T follicular helper cell (primary cell): ENCODE measurements around the gene C20orf144.

Experiments
- DNase-seq: peaks from one replicate; pipeline ENCODE4 v3.0.0-alpha.2; 2020; ENCODE audit warnings: low read depth

The C20orf144 gene

GRCh38 chr20:33676652-33677645, 14.8 kb downstream of the C20orf144 start:
- DNase-seq = no peak

DNA sequence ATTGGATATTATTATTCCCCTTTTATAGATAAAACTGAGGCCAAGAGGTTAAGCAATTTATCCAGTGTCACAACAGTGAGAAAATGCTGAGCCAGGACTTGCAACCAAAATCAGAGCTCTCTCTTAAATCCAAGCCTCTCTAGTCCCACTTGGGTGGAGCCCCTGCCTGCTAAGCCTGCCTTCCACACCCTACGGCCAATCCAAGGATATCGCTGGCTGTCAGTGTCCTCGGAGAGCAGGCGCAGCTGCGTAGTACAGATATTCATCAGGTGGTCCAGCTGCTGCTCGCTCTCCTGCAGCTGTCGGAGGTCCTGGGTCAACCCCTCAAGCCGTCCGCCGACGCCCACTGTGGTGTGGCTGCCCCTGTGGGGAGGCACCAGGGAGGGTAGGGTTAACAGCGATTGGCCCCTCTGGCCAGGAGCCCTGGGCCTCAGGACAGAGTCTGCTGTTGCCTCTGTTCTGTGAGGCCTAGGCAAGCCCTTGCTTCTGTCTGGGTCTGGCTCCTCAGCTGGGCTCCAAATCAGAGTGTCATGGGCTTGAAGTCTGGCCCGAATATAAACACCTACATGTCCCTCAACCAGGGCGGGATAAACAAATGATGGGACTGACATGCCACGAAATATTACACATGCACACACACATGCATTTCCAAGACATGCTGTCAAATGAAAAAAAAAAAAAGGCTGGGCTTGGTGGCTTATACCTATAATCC, 16.0 kb downstream of the C20orf144 start:
- no peak for DNase-seq

- DNase-seq = no peak
These were observed 17.8 kb downstream of the C20orf144 start for GRCh38 chr20:33679758-33680485.

DNA sequence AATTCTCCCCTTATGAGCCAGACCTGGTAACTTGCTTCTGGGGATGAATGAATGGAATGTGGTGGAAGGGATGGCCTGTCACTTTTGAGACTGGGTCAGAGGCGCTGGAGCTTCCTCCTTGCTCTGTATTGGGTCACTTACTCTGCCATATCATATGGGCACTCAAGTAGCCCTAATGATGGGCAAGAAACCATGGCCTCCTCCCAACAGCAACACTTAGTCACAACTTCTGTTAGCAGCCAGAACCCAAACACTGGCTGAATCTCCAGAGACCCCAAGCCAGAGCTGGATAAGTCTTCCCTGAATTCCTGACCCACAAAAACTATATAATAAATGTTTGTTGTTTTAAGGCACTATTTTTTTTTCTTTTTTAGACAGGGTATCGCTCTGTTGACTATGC, 18.6 kb downstream of the C20orf144 start:
- DNase-seq = no peak

- DNase-seq = no peak
These were observed 19.2 kb downstream of the C20orf144 start for GRCh38 chr20:33681288-33681687.

DNA sequence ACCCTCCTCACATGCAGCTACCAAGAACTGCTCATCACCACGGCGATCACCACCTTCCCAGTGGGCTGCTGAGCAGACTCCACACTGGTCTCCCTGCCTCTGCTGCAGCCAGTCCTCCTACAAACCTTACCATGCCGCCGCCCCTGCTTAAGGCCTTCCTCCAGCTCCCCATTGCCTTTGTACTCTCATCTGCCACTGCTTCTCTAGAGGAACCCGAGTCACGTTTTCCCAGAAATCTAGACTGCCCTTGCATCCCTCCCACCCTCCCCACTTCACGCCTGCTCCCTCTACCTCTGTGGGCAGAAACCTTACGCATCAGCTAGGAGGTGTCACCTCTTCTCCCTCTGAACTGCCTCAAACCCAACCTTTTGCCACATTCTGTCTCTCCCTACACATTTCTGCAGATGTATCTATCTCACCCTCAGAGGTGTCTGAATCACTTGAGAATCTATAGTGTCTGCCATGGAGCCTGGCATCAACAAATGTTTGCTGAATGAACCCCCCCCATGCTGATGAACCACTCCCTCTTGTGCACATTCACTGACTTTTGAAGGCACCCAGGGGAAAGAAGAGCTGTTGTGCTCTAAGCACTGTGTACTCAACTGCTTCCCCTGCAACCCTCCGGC, 19.7 kb downstream of the C20orf144 start:
- no peak for DNase-seq

DNA sequence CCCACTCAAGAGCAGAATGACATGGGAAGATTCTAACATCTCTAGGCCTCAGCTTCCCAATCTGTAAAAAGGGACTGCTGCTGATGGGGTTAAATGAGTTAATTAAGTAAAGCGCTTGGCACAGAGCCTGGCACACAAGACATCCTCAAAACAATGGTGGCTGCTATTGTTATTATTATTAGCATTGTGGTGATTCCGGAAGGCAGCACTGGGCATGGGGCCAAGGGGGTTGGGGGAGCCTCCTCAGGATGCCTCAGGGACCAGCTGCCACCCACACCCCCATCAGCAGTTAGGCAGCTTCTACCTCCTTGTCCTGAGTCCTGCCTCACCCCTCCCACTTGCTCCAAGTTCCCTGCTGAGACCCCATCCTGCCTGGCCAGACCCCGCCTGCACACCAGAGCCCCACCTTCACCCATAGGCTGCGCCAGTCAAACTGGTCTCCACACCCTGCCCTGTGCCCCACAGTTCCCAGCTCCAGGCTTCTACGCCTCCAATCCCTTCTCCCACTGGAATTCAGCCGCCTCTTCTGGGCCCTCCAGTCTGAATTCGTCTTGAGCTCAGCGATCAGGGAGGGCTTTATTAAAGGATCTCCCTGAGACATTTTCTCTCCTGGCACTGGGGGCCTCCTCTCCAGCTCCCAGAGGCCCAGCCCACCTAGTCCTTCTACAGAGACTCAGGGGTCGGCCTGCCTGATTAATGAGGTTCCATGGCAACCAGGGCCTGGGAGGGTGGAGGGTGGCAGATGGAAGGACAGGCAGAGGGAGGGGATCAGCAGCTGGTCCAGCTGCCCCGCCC, 22.6 kb downstream of the C20orf144 start:
- no peak for DNase-seq

DNA sequence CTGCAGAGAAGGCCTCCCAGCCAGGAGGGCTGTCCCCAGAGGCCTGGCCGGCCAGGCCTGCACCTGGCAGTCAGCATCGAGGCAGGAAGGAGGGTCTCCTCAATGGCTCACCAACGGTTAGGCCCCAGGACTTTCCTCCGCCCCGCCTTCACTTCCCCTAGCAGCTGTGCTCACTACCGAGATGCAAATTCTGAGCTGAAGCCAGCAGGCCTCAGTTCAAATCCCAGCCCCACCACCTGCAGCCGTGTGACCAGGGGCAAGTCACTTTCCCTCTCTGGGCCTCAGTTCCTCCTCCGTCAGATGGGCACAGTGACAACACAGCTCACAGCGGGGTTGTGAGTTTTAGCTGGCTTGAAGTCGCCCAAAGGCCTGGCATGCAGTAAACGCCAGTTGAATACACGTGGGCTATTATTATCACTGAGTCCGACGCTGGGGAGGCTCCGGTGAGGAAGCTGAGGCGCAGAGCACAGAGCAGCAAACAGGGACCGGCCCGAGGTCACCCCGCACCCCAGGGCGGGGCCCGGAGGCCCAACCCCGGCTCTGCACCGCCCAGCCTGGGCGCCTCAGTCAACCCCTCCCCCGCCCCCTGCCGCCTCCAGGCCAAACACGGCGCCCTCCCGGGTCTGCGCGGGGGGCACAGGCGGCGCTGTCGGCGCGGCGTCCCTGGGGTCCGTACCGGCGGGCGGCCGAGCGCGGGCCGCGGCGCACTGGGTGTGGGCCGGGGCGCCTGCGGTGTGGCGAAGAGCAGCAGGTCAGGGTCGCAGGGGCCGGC, 23.4 kb downstream of the C20orf144 start:
- no peak for DNase-seq

- peak; percentile 89 for DNase-seq
These were observed 24.2 kb downstream of the C20orf144 start, which contains the start of gene E2F1 for GRCh38 chr20:33686100-33686983. Gene E2F1, minus strand, starts transcription at chr20:33686385. Its CDS starts 121 bp downstream, at chr20:33686264.

DNA sequence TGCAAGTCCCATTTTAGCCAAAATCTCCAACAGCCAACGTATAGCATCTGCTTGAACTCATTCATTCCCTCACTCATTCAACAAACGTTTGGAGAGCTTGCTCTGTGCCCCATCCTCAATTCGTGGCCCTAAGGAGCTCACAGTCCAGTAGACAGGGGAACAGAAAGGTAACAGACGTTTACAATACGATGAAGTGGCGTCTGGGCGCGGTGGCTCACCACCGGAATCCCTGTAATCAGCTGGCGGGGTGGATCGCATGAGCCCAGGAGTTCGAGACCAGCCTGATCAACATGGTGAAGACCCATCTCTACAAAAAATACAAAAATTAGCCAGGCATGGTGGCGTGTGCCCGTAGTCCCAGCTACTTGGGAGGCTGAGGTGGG, 24.8 kb downstream of the C20orf144 start:
- no peak for DNase-seq

- no peak for DNase-seq
These were observed 25.3 kb downstream of the C20orf144 start for GRCh38 chr20:33687370-33687915.

DNA sequence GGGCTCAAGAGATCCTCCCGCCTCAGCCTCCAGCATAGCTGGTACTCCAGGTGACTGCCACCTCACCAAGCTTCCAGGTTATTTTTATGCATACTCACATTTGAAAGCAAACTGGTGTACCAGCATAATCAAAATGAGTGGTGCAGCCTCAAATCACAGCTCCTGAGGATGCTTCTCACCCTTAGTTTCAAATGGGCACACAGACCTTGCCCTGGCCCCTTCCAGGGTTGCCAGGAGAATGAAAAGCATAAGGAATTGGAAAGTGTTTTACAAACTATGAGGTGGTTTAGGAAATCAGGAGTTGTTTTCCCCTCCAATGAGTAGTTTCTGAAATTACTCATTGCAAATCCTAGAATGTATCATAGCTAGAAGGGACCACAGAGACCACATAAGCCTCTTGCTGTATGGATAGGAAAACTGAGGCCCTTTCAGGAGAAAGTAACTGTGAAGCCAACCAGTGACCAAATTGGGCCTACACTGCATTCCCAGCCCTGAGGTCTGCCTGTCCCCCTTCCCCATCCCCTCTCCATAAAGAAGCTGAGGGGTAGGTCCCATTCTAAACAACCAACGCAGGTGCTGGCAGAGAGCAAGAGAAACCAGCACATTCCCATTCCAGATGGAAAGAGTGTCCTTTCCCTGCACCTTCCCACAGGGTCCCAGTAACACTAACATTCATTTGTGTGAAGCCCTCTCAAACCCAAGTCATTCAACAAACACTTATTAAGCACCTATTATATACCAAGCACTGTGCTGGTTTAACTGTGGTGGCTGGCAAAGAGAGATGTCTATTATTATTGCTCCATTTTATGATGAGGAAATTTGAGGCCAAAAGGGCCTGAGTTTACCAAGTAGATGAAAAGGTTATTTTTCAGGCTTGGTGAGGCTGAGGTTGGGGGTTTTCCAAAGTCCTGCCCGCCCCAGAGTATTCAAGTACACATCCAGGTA, 26.1 kb downstream of the C20orf144 start:
- no peak for DNase-seq

DNA sequence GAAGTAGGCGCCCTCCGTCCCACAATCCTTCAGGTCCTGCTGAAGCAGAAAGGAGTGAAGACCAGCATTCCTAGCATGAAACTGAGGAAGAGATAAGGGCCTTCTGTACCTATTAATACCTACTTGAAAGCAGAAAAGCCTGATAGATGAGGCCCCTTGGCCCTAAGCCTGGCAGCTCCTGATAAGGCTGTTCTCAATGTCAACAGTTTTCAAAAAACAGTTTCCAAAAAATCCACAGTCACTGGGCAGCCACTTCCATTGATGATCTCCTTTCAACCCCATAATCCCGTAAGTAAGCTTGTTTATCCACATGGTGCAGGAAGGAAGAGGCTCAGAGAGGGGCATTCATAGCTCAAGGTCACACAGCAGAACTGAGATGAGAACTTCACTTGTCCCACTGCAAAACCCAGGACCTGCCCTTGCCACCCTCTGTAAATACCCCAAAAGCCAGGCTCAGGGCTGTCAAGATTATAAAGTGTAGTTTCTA, 26.9 kb downstream of the C20orf144 start:
- DNase-seq = no peak

DNA sequence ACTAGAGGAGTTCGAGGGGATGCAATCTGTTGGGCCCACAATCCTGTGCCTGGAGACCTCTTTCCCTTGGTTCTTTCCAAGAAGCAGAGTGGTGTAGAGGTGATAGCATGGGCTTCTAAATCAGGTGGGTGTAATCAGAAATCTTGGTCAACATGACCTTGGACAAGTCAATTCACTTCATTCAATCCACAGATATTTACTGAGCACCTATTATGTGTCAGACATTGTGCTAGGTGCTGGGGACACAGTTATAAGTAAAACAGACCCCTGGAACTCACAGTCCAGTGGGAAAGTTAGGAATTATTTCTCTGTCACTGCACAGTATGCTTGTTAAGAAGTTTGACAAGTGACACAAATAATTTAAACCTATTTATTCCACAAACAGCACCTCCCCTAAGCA, 27.4 kb downstream of the C20orf144 start:
- DNase-seq = no peak

- no peak for DNase-seq
These were observed 27.8 kb downstream of the C20orf144 start for GRCh38 chr20:33689973-33690372.

GRCh38 chr20:33693289-33693688, 31.2 kb downstream of the C20orf144 start:
- DNase-seq = no peak
